Transverse colon (tissue), 3 donors: ENCODE measurements around the gene EID3.

Source experiments
- POLR2A ChIP-seq: fragments of 450-650 bp; IDR thresholded peaks from one replicate; pipeline ENCODE4 v1.6.1; 2016; ENCODE audit warnings: antibody characterized with exemption, mild to moderate bottlenecking, moderate library complexity
- TF ChIP-seq, protein P1 (sequence below), 5 experiments: fragments of 200-600 bp in 3 of 5; fragments of 450-650 bp in 2 of 5; sonication (generic) in 3 of 5; IDR thresholded peaks; 1 replicate in 2 of 5; 2 replicates in 3 of 5; pipeline ENCODE4 v1.5.1; 2016 to 2017; ENCODE audit warnings: antibody characterized with exemption in 5 of 5, inconsistent platforms in 3 of 5, mild to moderate bottlenecking in 2 of 5, moderate library complexity in 1 of 5

DNA sequence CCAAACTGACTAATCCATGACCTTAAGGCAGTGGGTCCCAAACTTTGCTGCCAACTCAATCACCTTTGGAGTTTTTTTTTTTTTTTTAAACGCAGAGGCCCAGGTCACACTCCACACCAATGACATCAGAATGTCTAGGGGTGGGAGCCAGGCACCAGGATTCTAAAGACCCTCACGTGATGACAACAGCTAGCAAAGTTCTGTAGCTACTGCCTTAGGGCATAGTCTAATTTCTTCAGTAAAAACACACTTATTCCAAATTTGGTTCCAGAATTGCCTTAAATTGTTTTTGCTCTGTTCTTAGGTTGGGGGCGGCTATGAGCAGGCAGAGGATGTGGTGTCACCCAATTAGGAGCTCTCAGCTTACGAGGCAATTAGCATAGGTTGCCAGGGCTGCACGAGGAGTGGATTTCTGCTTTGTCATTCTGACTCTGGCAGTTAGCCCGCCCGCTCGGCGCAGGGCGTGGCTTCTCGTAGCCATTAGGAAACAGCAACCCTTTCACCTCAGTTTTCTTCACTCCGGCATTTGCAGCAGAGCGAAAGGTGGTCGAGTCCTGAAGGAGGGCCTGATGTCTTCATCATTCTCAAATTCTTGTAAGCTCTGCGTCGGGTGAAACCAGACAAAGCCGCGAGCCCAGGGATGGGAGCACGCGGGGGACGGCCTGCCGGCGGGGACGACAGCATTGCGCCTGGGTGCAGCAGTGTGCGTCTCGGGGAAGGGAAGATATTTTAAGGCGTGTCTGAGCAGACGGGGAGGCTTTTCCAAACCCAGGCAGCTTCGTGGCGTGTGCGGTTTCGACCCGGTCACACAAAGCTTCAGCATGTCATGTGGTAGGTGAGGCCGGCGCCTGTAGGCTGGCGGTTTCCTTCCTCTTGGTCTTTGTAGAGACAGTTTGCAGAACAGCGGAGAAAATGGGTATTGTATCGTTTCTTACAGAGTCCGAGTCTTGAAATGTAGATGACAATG, 16.7 kb upstream of the EID3 start:
- TF ChIP-seq, protein P1, sequence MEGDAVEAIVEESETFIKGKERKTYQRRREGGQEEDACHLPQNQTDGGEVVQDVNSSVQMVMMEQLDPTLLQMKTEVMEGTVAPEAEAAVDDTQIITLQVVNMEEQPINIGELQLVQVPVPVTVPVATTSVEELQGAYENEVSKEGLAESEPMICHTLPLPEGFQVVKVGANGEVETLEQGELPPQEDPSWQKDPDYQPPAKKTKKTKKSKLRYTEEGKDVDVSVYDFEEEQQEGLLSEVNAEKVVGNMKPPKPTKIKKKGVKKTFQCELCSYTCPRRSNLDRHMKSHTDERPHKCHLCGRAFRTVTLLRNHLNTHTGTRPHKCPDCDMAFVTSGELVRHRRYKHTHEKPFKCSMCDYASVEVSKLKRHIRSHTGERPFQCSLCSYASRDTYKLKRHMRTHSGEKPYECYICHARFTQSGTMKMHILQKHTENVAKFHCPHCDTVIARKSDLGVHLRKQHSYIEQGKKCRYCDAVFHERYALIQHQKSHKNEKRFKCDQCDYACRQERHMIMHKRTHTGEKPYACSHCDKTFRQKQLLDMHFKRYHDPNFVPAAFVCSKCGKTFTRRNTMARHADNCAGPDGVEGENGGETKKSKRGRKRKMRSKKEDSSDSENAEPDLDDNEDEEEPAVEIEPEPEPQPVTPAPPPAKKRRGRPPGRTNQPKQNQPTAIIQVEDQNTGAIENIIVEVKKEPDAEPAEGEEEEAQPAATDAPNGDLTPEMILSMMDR (IDR thresholded peaks at IDR 0.05): peak in 1 of 5 experiments; percentile 11
- peak; percentile 91 for TF ChIP-seq POLR2A
